Ascending aorta (tissue), 2 donors: ENCODE data around the gene FAM118A. TPM values are rescaled to one million over a fixed set of nuclear protein-coding genes. Genes with fewer than 3 reads are reported as not detected.

Experiments
- DNase-seq, 2 donors: peaks; one replicate each; pipeline ENCODE4 v3.0.0-alpha.2; 2019; ENCODE audit warnings: low spot score in 2 of 2
- H3K27ac ChIP-seq, 2 donors: fragments of 200-600 bp; sonication (generic); one replicate each; pipeline ENCODE4 v1.5.1; 2016 to 2017; ENCODE audit warnings: mild to moderate bottlenecking in 1 of 2
- H3K27me3 ChIP-seq: fragments of 200-600 bp; sonication (generic); one replicate; pipeline ENCODE4 v1.5.1; 2017
- H3K36me3 ChIP-seq, 2 donors: fragments of 200-600 bp; sonication (generic); one replicate each; pipeline ENCODE4 v1.5.1; 2016
- H3K4me1 ChIP-seq, 2 donors: fragments of 200-600 bp; sonication (generic); one replicate each; pipeline ENCODE4 v1.5.1; 2016 to 2017; ENCODE audit warnings: mild to moderate bottlenecking in 1 of 2
- H3K4me3 ChIP-seq, 2 donors: fragments of 200-600 bp; sonication (generic); one replicate each; pipeline ENCODE4 v1.5.1; 2016 to 2017; ENCODE audit warnings: mild to moderate bottlenecking in 1 of 2
- H3K9me3 ChIP-seq, 2 donors: fragments of 200-600 bp; sonication (generic); one replicate each; pipeline ENCODE4 v1.5.1; 2016
- intact Hi-C: fragments of 100-400 bp; cut with DNase I; formaldehyde crosslinking; loops from one replicate; pipeline ENCODE4 v1.15.1; 2023
- total RNA-seq: library from RNA; depleted of rRNA; stranded (reverse); fragments of >200 nt; gene quantifications from one replicate; pipeline ENCODE4 v1.1.0, GENCODE V29; 2016
- TF ChIP-seq, protein P1 (sequence below), 3 experiments: fragments of 200-600 bp in 2 of 3; fragments of 450-650 bp in 1 of 3; sonication (generic) in 2 of 3; IDR thresholded peaks; one replicate each; pipeline ENCODE4 v1.5.1; 2016 to 2019; ENCODE audit warnings: antibody characterized with exemption in 3 of 3, mild to moderate bottlenecking in 1 of 3, moderate library complexity in 1 of 3

The FAM118A gene
- total RNA-seq, 1 donor from 2014 or later, result 23.5 TPM

- TF ChIP-seq, protein P1, sequence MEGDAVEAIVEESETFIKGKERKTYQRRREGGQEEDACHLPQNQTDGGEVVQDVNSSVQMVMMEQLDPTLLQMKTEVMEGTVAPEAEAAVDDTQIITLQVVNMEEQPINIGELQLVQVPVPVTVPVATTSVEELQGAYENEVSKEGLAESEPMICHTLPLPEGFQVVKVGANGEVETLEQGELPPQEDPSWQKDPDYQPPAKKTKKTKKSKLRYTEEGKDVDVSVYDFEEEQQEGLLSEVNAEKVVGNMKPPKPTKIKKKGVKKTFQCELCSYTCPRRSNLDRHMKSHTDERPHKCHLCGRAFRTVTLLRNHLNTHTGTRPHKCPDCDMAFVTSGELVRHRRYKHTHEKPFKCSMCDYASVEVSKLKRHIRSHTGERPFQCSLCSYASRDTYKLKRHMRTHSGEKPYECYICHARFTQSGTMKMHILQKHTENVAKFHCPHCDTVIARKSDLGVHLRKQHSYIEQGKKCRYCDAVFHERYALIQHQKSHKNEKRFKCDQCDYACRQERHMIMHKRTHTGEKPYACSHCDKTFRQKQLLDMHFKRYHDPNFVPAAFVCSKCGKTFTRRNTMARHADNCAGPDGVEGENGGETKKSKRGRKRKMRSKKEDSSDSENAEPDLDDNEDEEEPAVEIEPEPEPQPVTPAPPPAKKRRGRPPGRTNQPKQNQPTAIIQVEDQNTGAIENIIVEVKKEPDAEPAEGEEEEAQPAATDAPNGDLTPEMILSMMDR (IDR thresholded peaks at IDR 0.05), result peak; percentile 67 to 72 (median 72)
- no peaks in the 10 kb centered on the region for H3K9me3 ChIP-seq
- H3K4me1 ChIP-seq, result peaks cover under 1 to 4% of the 10 kb centered on the region in 2 donors
- H3K27me3 ChIP-seq, result no peaks in the 10 kb centered on the region
- intact Hi-C loops, result loop anchor here (1.0 to 5.0 kb wide), 2 partner anchors 101 to 291 kb away; partner anchors contain the start of gene NUP50
- H3K4me3 ChIP-seq, result no peak overlapping the region
- H3K36me3 ChIP-seq, result no peaks in the 10 kb centered on the region
- DNase-seq, result peak in 1 of 2 donors; percentile 85
- no peak overlapping the region for H3K27ac ChIP-seq
These were observed 46.1 kb upstream of the FAM118A start for GRCh38 chr22:45263463-45264269.

GRCh38 chr22:45265535-45265934 is 44.2 kb upstream of the FAM118A start:
- Histone ChIP-seq H3K9me3 (no peaks in the 10 kb centered on the region), H3K27ac (no peak overlapping the region), H3K27me3 (no peaks in the 10 kb centered on the region), H3K36me3 (no peaks in the 10 kb centered on the region), H3K4me1 (peaks cover 8 to 9% of the 10 kb centered on the region in 2 donors), H3K4me3 (no peak overlapping the region)
- intact Hi-C loops, result no loop called here
- no peak for DNase-seq
- TF ChIP-seq, protein P1 (IDR thresholded peaks at IDR 0.05), result no peak

GRCh38 chr22:45268167-45268957 is 41.4 kb upstream of the FAM118A start:
- Histone ChIP-seq H3K27ac (peak overlapping the region in 1 of 2 donors; percentile 9), H3K4me1 (peaks cover 10 to 27% of the 10 kb centered on the region in 2 donors), H3K4me3 (peak overlapping the region; percentile 70 to 72), H3K27me3 (no peaks in the 10 kb centered on the region), H3K9me3 (no peaks in the 10 kb centered on the region), H3K36me3 (no peaks in the 10 kb centered on the region)
- TF ChIP-seq, protein P1 (IDR thresholded peaks at IDR 0.05), result no peak
- intact Hi-C loops, result no loop called here
- DNase-seq, result no peak

- peak in 1 of 2 donors; percentile 91 for DNase-seq
- Histone ChIP-seq H3K27ac (peak overlapping the region in 1 of 2 donors; percentile 17), H3K27me3 (no peaks in the 10 kb centered on the region), H3K4me1 (peaks cover 8 to 27% of the 10 kb centered on the region in 2 donors), H3K4me3 (peak overlapping the region; percentile 70 to 72), H3K9me3 (no peaks in the 10 kb centered on the region), H3K36me3 (no peaks in the 10 kb centered on the region)
- intact Hi-C loops, result loop anchor here (1.0 kb wide), 3 partner anchors 40 to 284 kb away; partner anchors contain the start of gene FAM118A
- TF ChIP-seq, protein P1 (IDR thresholded peaks at IDR 0.05), result peak; percentile 74 to 97 (median 83)
These were observed 40.5 kb upstream of the FAM118A start for GRCh38 chr22:45268958-45269844.
